Measurements from ENCODE around the gene MEPE. TPM values are rescaled to one million over a fixed set of nuclear protein-coding genes. Genes with fewer than 3 reads are reported as not detected.
"Not testable (repeated sequence)": the region's sequence is repeated elsewhere in the genome, so short reads cannot be mapped to it uniquely, and the experiment has no call there.

MEPE gene
- total RNA-seq, 2 experiments from 2014 or later: not detected

GRCh38 chr4:87884976-87885549, 52.3 kb downstream of the MEPE start:
- H3K4me2 ChIP-seq (ENCODE audit: low read length): peak overlapping the region; percentile 37; the same call in 1 of the 2 replicates
- intact Hi-C loops (cut with micrococcal nuclease; ENCODE audit: unreplicated experiment): no loop called here
- peak overlapping the region; percentile 25 for H3K4me3 ChIP-seq (ENCODE audit: low read depth, low read length, poor library complexity, severe bottlenecking)
- no peaks in the 10 kb centered on the region for H3K36me3 ChIP-seq (ENCODE audit: insufficient read depth, low read length)
- BruUV-seq (replicated peaks): no TSS peak
- H3K4me1 ChIP-seq (ENCODE audit: insufficient read depth, low read length, poor library complexity, severe bottlenecking): peaks cover 20% of the 10 kb centered on the region
- peak overlapping the region; percentile 65; the same call in 1 of the 2 replicates for H2AFZ ChIP-seq (ENCODE audit: low read length)
- TF ChIP-seq, protein P1, sequence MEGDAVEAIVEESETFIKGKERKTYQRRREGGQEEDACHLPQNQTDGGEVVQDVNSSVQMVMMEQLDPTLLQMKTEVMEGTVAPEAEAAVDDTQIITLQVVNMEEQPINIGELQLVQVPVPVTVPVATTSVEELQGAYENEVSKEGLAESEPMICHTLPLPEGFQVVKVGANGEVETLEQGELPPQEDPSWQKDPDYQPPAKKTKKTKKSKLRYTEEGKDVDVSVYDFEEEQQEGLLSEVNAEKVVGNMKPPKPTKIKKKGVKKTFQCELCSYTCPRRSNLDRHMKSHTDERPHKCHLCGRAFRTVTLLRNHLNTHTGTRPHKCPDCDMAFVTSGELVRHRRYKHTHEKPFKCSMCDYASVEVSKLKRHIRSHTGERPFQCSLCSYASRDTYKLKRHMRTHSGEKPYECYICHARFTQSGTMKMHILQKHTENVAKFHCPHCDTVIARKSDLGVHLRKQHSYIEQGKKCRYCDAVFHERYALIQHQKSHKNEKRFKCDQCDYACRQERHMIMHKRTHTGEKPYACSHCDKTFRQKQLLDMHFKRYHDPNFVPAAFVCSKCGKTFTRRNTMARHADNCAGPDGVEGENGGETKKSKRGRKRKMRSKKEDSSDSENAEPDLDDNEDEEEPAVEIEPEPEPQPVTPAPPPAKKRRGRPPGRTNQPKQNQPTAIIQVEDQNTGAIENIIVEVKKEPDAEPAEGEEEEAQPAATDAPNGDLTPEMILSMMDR (conservative IDR thresholded peaks at IDR 0.05; ENCODE audit: low read length): no peak
- no peak for TF ChIP-seq EZH2phosphoT487 (IDR thresholded peaks at IDR 0.05; ENCODE audit: borderline replicate concordance, low read depth, low read length)
- POLR2A ChIA-PET: no interaction called here
- H3K9me3 ChIP-seq (ENCODE audit: low read length): peaks cover 10% of the 10 kb centered on the region; the same call in 1 of the 2 replicates
- no peaks in the 10 kb centered on the region for H3K79me2 ChIP-seq (ENCODE audit: insufficient read depth, low read depth, low read length)
- peak; percentile 50 for DNase-seq (ENCODE audit: low spot score)
- peak overlapping the region; percentile 52 for H3K27ac ChIP-seq (ENCODE audit: low read depth, low read length, poor library complexity, severe bottlenecking)
- CTCF ChIA-PET (ENCODE audit: unreplicated experiment): no interaction called here
- no peaks in the 10 kb centered on the region for H3K9me2 ChIP-seq (ENCODE audit: insufficient read depth, low read length)
- H4K20me1 ChIP-seq (ENCODE audit: insufficient read depth, low read length): no peaks in the 10 kb centered on the region

DNA sequence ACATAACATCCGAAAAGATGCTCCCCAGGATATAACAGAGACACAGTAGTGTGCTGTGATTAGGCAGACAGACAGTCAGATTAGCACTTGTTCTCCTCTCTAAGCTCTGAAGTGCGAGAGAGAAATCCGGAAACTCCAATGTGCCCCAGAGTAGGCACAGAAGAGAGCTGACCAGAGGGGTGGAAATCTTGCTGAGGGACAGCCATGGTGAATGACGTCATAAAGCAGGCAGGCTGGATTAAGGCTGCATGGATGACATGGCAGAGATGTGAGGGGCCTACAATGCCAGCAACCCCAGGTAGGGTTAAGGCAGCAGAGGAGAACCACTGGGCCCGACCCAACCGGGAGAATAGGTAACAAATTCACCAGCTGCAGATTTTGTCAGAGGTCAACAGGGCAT, 53.3 kb downstream of the MEPE start:
- ChIA-PET POLR2A (interaction anchor here (0.7 kb wide), 1 partner anchor 68 kb away, joined by 5 read pairs; no protein-coding TSS in a partner anchor), CTCF (ENCODE audit: unreplicated experiment) (no interaction called here)
- peaks cover 10% of the 10 kb centered on the region; the same call in 1 of the 2 replicates for H3K9me3 ChIP-seq (ENCODE audit: low read length)
- H3K4me2 ChIP-seq (ENCODE audit: low read length): no peak overlapping the region
- H3K4me3 ChIP-seq (ENCODE audit: low read depth, low read length, poor library complexity, severe bottlenecking): no peak overlapping the region
- H3K27ac ChIP-seq (ENCODE audit: low read depth, low read length, poor library complexity, severe bottlenecking): peak overlapping the region; percentile 52
- BruUV-seq (replicated peaks): no TSS peak
- H3K36me3 ChIP-seq (ENCODE audit: insufficient read depth, low read length): no peaks in the 10 kb centered on the region
- no peaks in the 10 kb centered on the region for H4K20me1 ChIP-seq (ENCODE audit: insufficient read depth, low read length)
- H3K9me2 ChIP-seq (ENCODE audit: insufficient read depth, low read length): no peaks in the 10 kb centered on the region
- no peak for DNase-seq (ENCODE audit: low spot score)
- H3K79me2 ChIP-seq (ENCODE audit: insufficient read depth, low read depth, low read length): no peaks in the 10 kb centered on the region
- intact Hi-C loops (cut with micrococcal nuclease; ENCODE audit: unreplicated experiment): no loop called here
- H2AFZ ChIP-seq (ENCODE audit: low read length): no peak overlapping the region; the same call in 1 of the 2 replicates
- no peak for TF ChIP-seq EZH2phosphoT487 (IDR thresholded peaks at IDR 0.05; ENCODE audit: borderline replicate concordance, low read depth, low read length)
- TF ChIP-seq, protein P1 (conservative IDR thresholded peaks at IDR 0.05; ENCODE audit: low read length): no peak
- H3K4me1 ChIP-seq (ENCODE audit: insufficient read depth, low read length, poor library complexity, severe bottlenecking): peaks cover 30% of the 10 kb centered on the region

DNA sequence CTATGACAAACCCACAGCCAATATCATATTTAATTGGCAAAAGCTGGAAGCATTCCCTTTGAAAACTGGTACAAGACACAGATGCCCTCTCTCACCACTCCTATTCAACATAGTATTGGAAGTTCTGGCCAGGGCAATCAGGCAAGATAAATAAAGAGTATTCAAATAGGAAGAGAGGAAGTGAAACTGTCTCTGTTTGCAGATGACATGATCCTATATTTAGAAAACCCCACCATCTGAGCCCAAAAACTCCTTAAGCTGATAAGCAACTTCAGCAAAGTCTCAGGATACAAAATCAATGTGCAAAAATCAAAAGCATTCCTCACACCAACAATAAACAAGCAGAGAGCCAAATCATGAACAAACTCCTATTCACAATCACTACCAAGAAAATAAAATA, 58.0 kb downstream of the MEPE start:
- H4K20me1 ChIP-seq (ENCODE audit: insufficient read depth, low read length); H2AFZ ChIP-seq (ENCODE audit: low read length); H3K4me3 ChIP-seq (ENCODE audit: low read depth, low read length, poor library complexity, severe bottlenecking); intact Hi-C loops (cut with micrococcal nuclease; ENCODE audit: unreplicated experiment); POLR2A ChIA-PET; BruUV-seq (replicated peaks); H3K27ac ChIP-seq (ENCODE audit: low read depth, low read length, poor library complexity, severe bottlenecking); H3K4me2 ChIP-seq (ENCODE audit: low read length); H3K36me3 ChIP-seq (ENCODE audit: insufficient read depth, low read length); H3K79me2 ChIP-seq (ENCODE audit: insufficient read depth, low read depth, low read length); CTCF ChIA-PET (ENCODE audit: unreplicated experiment); H3K9me2 ChIP-seq (ENCODE audit: insufficient read depth, low read length): not testable (repeated sequence)
- peak; percentile 34 for DNase-seq (ENCODE audit: low spot score)
- peaks cover 10% of the 10 kb centered on the region; the same call in 1 of the 2 replicates for H3K9me3 ChIP-seq (ENCODE audit: low read length)
- H3K4me1 ChIP-seq (ENCODE audit: insufficient read depth, low read length, poor library complexity, severe bottlenecking): peaks cover 19% of the 10 kb centered on the region
